GM12872 (cell line): ENCODE results near the gene MEGF6.

ENCODE experiments used
- TF ChIP-seq, protein P1 (sequence below): IDR thresholded peaks from 3 replicates; pipeline ENCODE4 v1.5.1; 2011; ENCODE audit warnings: low read depth, mild to moderate bottlenecking, low read length, moderate library complexity; ENCODE audit not compliant: insufficient read depth

MEGF6 gene

DNA sequence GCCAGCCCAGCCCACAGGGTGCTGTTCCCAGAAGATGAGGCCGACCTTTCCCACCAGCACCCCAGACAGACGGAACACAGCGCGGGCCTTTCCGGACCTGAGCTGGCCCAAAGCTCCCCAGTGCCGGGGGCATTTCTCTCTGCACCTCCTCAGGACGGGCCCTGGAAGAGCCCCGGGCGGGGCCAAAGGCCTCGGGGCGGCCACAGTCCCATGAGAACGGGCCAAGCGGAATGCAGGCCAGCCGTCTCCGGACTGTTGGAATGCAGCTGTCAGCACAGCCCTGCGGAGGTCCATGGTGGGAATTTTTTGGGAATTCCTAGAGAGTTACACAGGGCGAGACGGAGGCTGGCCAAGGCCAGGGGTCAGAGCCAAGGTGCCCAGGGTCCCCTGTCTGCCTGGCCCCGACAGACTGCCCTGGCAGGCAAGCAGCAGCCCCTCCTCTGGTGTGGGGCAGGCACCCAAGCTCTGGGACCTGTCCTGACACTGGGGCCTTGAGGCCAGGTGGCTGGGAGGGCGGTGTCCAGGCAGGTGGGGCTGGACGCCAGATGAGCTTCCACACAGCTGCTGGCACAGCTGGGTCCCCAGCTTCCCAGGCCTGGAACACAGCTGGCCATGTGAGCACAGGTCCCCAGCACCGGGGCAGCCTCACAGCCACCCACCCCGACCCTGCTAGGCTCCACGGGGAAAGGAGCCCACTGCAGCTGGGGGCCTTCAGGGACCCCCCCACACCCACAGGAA lies 63.0 kb downstream of the MEGF6 start:
- TF ChIP-seq, protein P1, sequence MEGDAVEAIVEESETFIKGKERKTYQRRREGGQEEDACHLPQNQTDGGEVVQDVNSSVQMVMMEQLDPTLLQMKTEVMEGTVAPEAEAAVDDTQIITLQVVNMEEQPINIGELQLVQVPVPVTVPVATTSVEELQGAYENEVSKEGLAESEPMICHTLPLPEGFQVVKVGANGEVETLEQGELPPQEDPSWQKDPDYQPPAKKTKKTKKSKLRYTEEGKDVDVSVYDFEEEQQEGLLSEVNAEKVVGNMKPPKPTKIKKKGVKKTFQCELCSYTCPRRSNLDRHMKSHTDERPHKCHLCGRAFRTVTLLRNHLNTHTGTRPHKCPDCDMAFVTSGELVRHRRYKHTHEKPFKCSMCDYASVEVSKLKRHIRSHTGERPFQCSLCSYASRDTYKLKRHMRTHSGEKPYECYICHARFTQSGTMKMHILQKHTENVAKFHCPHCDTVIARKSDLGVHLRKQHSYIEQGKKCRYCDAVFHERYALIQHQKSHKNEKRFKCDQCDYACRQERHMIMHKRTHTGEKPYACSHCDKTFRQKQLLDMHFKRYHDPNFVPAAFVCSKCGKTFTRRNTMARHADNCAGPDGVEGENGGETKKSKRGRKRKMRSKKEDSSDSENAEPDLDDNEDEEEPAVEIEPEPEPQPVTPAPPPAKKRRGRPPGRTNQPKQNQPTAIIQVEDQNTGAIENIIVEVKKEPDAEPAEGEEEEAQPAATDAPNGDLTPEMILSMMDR: no peak

DNA sequence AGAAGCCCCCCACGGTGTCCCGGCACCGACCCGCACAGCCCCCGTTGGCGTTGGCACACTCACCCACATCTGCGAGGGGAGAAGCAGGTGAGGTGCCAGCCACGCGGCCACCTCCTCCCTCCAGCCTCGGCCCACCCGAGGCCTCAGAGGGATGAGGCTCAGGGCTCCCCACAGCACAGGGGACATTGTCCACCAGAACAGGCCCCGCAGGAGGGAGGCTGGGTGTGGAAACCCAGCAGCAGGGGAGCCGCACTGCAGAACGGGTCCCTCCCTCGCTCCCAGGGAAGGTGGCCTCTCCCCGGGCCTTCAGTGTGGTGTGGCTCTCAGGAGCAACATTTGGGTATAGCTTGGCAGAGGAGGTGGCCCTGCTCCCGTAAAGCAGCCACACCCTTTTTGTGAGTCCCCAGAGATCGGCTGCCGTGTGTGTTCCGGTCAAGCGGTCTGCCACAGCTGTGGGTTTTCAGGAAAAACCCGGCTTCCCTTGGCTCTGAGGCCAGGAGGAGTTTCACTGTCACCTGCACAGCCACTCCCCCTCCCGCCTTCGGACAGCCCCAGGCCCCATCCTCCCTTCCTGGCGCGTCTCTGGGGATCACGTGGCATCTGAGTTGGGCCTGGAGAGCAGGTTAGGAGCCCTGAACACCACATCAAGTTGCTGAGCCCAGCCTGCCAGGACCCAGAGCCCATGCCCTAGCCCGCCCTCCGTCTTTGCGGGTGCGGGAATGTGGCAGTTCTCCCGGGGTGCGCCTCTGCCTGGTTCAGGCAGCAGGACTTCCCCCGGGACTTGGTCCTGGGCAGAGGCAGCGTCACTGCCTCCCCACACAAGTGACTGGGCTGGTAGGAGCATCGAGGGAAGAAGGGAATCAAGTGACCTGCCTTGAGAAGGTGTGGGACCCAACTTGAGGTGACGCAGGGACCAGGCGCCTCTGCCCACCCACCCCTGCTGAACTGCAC lies 64.0 kb downstream of the MEGF6 start:
- TF ChIP-seq, protein P1: no peak

DNA sequence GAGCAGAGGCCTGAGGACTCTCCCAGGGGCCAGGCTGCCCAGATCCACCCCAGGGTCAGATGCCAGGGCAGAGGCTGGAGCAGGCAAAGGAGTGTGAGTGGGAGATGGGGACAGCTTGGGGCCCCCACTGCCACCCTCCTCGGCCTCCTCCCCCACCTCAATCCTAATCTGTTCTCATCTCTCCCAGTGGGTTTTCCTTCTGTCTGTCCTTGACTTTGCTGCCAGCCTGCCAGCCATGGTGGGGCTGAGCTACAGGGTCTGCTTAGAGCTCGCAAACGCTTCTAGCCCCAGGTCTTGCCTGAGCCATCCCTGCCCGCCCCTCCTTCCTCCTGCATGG lies 65.3 kb downstream of the MEGF6 start:
- TF ChIP-seq, protein P1: no peak

DNA sequence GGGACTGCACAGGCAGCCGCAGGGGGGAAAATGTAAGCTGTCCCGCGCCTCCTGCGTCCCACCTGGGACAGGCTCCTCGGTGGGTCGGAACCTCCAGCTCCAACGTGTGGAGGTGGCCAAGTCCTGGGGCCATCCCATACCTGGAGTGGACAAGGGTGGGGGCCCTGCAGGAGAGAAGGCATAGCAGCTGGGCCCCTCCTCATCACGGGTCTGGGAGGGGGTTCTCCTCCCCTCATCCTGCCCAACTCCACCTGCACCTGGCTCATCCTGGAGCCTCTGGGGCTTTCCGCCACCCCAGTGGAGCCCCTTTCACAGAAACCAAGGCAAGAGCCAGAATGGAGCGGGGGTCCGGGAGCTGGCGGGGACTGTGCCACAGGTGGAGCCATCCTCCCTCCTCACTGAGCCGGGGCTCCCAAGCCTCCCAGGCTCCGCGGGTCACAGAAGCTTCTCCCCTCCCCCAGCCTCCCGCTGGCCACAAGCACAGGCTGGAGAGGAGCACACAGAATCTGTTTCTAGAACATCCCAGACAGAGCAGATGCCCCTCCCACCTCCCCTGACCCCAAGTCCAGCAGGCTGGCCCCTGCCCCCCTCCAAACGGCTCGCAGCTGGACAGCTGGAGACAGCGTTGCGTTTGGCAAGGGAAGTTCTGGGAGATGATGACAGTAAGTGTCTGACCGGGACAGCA lies 65.8 kb downstream of the MEGF6 start:
- TF ChIP-seq, protein P1: no peak

DNA sequence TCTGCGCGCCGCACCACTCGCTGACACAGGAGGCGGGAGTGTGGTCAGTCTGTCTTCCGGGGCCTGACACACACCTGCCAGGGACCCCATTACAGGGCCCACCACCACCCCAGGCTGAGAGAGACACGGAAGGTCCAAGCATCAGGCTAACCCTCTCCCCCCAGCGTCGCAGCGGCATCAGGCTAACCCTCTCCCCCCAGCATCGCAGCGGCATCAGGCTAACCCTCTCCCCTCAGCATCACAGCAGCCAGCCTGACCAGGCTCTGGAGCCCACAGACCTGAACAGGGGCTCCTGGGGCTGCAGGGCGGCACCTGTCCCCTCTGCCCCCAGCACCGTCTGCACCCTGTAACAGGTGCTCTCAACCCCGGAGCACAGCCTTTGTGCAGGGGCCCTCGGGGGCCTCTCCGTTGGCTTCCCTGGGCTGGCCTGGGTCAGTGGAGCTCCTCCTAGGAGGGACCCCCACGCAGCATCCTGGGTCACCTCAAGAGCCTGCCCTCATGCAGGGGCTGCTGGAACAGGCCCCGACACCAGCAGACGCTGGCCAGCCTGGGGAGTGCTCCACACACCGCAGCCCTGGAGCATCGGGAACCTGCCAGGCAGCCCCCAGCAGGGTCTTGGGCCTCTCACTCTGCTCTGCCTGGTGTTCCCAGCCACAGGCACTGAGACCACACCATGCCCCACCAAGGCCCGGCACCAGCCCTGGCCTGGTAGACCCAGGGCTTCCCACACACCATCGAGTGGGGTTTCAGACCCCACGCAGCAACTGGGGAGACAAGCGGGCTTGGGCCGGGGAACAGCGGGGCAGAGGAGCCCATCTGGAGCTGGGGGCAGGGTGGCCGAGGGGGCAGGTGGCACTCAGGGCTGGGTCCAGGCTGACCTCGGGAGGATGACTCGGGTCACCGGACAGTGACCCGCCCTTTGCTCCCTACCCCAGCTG lies 67.0 kb downstream of the MEGF6 start:
- TF ChIP-seq, protein P1: no peak

DNA sequence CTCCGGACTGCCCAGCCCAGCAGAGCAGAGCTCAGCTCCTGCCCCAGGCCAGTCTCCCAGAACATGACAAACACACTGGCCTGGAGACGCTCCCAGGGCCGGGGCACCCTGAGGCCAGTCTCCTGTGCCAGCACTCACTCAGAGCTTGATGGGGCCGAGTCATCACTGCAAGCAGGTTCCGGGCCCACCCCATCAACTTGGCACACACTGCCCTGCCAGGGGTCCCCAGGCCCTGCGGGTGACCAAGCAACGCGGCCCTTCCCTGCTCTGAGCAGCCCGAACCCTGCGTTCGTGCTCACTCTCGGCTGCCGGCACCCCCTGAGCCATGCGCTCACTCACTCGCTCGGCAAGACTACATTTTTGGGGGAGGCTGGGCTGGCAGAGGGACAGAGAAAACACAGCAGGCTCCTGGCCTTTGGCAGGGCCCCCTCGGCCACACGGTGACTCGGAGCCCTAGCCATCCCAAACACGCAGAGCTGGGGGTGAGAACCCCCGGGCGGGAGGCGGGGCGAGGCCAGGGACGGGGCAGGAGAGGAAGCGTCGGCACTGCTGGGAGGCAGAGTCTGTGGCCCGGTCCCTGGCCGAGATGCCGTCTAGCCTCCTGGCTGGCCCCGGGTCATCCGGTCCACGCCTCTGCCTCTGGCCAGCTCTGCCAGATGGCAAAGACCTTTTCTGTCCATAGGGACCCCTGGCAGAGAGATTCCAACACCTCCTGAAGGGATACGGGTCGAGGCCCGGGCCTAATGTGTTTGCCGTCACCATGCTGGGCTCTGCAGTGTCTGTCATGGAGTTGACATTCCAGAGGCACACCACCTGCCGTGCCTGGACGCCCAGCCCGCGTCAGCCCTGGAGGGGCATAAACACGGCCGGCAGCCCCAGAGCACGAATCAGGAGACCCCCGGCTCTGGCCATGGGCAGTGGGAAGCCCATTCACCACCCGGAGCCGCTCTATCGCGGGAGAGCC lies 68.0 kb downstream of the MEGF6 start:
- TF ChIP-seq, protein P1: no peak
